A673 (cell line): Measurements from ENCODE around the gene RTBDN.

Source experiments
- CTCF ChIP-seq: fragments of 300-800, 200-600 bp; sonication (generic); conservative IDR thresholded peaks from 2 replicates; pipeline ENCODE4 v1.5.1; 2017; ENCODE audit warnings: low read depth, mild to moderate bottlenecking, antibody characterized with exemption, low read length, moderate library complexity, mixed read lengths
- EZH2 ChIP-seq: fragments of 200-600 bp; sonication (generic); IDR thresholded peaks from 2 replicates; pipeline ENCODE4 v1.6.1; 2017; ENCODE audit warnings: borderline replicate concordance, low read depth, mild to moderate bottlenecking, mixed read lengths, antibody characterized with exemption, low read length; ENCODE audit not compliant: poor library complexity, severe bottlenecking

- TF ChIP-seq CTCF: no peak
- no peak for TF ChIP-seq EZH2
Observed at GRCh38 chr19:12838886-12839756, 4.7 kb upstream of the RTBDN start.
